ENCODE results near the gene C19orf53.

GRCh38 chr19:13783565-13784500 is 9.6 kb downstream of the C19orf53 start:
- no peak for TF ChIP-seq POLR2AphosphoS5 (IDR thresholded peaks at IDR 0.05; ENCODE audit: borderline replicate concordance, low read depth, low read length)
- no peak for TF ChIP-seq EZH2 (IDR thresholded peaks at IDR 0.05)

Data from SK-N-MC (cell line).